Omental fat pad (tissue), 4 donors: ENCODE measurements around the gene OSBP2. TPM values are rescaled to one million over a fixed set of nuclear protein-coding genes. Genes with fewer than 3 reads are reported as not detected.

Experiments used
- ATAC-seq: fragments of 150-250 bp; one replicate; pipeline ENCODE4 v1.9.1; 2016; ENCODE audit warnings: mild to moderate bottlenecking, moderate library complexity; ENCODE audit not compliant: low FRiP score
- DNase-seq: peaks from one replicate; pipeline ENCODE4 v3.0.0-alpha.2; 2019; ENCODE audit warnings: low spot score
- CTCF ChIP-seq, 3 donors: fragments of 450-650 bp; IDR thresholded peaks; one replicate each; pipeline ENCODE4 v1.5.1; 2016 to 2017; ENCODE audit warnings: antibody characterized with exemption in 3 of 3, mild to moderate bottlenecking in 3 of 3, moderate library complexity in 2 of 3
- small RNA-seq: library from RNA; depleted of rRNA; stranded (forward); fragments of <200 nt; gene quantifications from one replicate; pipeline ENCODE3, GENCODE V24; 2016
- total RNA-seq, 4 donors: library from RNA; depleted of rRNA; stranded (reverse); fragments of >200 nt; gene quantifications; one replicate each; pipeline ENCODE4 v1.1.0, GENCODE V29; 2016

OSBP2 gene
- total RNA-seq, 4 donors from 2014 or later = 1.3 to 7.4 (median 4.4) TPM

- DNase-seq (no peak), ATAC-seq (no peak)
- no peak for TF ChIP-seq CTCF (IDR thresholded peaks at IDR 0.05)
Observed at GRCh38 chr22:30949934-30950660, 255.4 kb downstream of the OSBP2 start.

GRCh38 chr22:30953206-30953605 lies 258.5 kb downstream of the OSBP2 start:
- DNase-seq (no peak), ATAC-seq (no peak)
- no peak for TF ChIP-seq CTCF (IDR thresholded peaks at IDR 0.05)

GRCh38 chr22:30955153-30955552 lies 260.5 kb downstream of the OSBP2 start:
- no peak for TF ChIP-seq CTCF (IDR thresholded peaks at IDR 0.05)
- ATAC-seq = no peak
- DNase-seq = no peak

Small RNA genes lying within 50 kb of the gene (small RNA-seq; reads per million reads assigned to genes)
- not detected for gene MIR3200

Other genes starting within 250 kb of the OSBP2 start
- gene SEC14L3, start 222.9 kb upstream of the OSBP2 start, total RNA-seq = not detected
- gene SEC14L4, start 189.2 kb upstream of the OSBP2 start, total RNA-seq = under 1 TPM in 1 of 4 donors, not detected in 3; 0.46 TPM
- 1 to 10 TPM in 3 of 4 donors, not detected in 1; 1.3 to 3.9 (median 2.2) TPM for gene SEC14L6, start 148.1 kb upstream of the OSBP2 start, total RNA-seq
- 1 to 10 TPM in 3 of 4 donors, not detected in 1; 1.4 to 2.5 (median 1.8) TPM for gene GAL3ST1, start 120.2 kb upstream of the OSBP2 start, total RNA-seq
- gene PES1, start 103.0 kb upstream of the OSBP2 start, total RNA-seq = 10 to 100 TPM; 50.9 to 99.2 (median 54.0) TPM
- 100 to 1,000 TPM in 1 of 4 donors, 10 to 100 TPM in 3; 61.3 to 139 (median 73.6) TPM for gene TCN2, start 87.7 kb upstream of the OSBP2 start, total RNA-seq
- 10 to 100 TPM in 1 of 4 donors, 1 to 10 TPM in 3; 4.6 to 14.2 (median 6.2) TPM for gene SLC35E4, start 59.1 kb upstream of the OSBP2 start, total RNA-seq
- gene DUSP18, start 27.0 kb upstream of the OSBP2 start, total RNA-seq = 10 to 100 TPM in 1 of 4 donors, 1 to 10 TPM in 3; 5.8 to 18.0 (median 8.2) TPM